GM21529 (cell line): ENCODE results near the gene OVOL1.
"Not testable (repeated sequence)": the region's sequence is repeated elsewhere in the genome, so short reads cannot be mapped to it uniquely, and the experiment has no call there.

Experiments used
- ATAC-seq: cut with Tn5 transposase; IDR thresholded peaks from one replicate; pipeline ENCODE4 v1.9.1; 2021; ENCODE audit not compliant: unreplicated experiment

Gene OVOL1

DNA sequence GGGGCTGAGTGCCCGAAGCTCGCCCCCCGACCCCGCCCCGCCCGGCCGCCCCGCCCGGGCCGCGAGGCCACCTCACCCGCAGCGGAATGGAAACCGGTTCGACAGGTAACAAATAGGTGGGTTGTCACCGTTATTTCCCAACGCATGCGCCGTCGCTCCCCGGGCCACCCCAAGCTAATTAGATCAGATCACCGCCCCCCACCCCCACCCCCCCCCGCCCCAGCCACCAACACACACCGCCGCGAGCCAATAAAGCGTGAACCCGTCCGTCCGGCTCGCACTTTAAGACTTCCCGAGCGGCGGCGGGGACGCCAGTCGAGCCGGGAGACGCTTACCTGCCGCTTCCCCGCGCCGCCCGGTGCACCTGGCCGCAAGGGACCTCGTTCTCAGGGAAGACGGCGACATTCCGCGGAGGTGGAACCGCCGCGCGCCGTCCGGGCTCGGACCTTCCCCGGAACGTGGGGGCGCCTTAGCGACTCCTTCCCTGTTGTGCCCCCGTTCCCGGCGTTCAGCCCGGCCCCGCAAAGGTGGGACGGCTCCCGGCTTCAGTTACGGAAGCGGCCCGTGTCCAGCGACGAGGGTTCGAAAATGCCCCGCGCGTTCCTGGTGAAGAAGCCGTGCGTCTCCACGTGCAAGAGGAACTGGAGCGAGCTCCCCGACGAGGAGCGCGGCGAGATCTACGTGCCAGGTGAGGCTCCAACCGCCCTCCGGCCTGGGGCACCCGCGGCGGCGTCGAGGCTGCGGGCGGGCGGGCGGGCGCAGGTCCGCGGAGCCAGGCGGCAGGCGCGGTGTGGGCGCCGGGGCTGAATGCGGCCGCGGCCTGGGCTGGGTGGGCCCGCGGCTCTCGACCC, at the start of gene OVOL1:
TSS of gene OVOL1 (plus strand) at position 278 of the 851 bp plus-strand sequence. CDS start at position 589, 311 bp downstream.
- ATAC-seq = no peak

DNA sequence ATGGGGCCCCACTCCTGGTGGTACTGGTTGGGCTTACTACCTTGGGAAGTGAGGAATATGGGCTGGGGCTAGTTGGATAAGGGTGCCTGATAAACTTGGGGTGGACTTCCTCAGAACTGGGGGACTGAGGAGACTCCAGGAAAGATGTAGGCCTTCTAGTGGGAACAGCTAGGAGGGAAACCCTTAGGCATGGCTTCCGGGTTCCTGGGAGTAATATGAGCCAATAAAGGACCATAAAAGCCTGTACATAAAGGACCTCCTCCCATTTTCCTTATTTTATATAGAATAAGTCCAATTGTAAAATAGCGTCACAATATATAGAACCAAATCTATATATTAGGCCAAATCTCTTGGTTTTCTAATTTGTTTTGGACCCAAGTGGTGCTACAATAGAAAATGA, 47.8 kb upstream of the OVOL1 start:
- no peak for ATAC-seq

DNA sequence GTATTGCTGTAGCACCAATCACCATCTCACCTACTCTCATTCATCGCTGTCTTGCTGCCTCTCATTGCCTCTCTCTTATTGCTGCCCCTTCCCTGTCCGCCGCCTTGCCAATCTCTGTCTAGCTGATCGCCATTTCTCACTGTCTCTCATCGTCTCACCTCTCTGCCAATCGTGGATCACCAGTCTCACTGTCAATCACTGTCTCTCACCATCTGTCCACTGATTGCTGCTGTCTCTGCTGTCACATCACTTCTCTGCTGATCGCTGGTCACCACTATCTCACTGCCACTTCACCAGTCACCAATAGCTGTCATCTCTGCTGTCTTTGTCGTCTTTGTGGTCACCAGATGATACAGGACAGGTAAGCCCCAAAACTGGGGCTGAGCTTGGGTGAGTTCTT, 45.7 kb upstream of the OVOL1 start:
- no peak for ATAC-seq

DNA sequence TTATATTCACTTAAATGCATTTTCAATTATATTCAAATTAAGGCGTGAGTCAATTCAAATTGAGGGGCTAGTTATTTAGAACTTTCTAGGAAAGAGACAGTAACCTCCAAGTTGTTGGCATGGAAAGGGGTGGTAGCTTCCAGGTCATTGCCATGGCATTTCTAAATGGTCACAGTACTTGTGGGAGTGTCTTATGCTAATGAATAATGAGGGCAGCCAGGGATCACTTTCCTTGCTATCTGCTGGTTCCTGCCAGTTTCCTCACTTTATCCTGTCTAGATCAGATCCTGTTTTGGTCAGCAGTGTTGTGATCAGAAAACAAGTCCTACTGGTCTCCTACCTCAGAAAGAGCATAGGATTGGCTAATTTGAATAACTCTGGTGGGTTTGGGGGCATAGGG, 44.5 kb upstream of the OVOL1 start:
- ATAC-seq = no peak

DNA sequence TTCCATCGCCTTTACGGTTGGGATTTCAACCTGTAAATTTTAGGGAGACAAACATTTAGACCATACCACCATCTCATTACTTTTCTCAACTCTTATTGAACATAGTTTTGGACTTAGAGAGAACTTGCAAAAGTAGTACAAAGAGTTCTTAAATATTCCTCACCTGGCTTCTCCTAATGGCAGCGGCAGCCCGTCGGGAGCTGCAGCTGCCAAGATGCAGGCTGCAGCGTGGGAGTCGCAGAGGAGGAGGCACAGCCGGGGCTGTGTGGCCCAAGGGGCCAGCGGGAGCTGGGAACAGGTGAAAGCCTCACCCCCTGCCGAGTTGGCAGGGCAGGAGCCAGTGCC, 43.2 kb upstream of the OVOL1 start:
- ATAC-seq = no peak

DNA sequence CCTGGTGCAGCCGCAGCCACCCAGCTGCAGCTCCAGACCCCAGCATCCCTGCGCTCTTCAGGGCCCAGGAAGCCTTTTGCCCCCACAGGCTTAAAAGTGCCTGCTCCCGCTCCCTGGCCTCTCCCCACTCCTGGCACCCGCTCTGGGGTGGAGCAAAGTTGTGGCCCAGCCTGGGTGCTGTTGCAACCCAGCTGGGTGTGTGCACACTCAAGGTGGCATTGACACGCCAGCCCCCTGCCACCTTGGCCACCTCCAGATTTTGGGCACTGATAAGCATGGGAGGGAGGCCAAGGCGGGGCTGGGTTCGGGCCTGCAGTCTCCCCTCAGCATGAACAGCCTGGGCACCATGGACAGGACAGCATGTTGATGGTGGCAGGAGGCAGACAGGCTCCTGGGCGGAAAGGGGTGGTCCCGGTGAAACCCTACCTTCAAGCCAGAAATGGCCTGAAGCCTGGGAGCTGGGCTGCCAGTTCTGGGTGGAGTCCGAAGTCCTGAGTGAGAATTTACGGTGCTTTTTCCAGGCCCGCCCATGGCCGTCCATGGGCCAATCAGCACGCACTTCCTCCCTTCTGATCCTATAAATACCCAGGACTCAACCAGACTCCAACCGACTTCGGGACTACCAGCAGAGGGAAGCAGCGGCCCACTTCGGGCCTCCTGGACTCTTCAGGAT, 42.7 kb upstream of the OVOL1 start:
- ATAC-seq = no peak

DNA sequence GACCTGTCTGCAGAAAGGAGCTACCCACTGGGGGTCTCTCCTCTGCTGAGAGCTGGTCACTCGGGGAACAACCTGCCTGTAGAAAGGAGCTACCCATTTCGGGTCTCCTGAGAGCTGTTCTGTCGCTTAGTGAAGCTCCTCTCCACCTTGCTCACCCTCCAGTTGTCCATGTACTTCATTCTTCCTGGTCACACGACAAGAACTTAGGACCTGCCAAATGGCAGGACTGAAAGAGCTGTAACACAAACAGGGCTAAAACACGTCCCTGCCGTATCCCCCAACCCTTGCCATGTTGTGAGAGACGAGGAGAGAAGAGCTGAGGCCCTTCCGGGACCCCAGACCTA, 42.2 kb upstream of the OVOL1 start:
- ATAC-seq = no peak

DNA sequence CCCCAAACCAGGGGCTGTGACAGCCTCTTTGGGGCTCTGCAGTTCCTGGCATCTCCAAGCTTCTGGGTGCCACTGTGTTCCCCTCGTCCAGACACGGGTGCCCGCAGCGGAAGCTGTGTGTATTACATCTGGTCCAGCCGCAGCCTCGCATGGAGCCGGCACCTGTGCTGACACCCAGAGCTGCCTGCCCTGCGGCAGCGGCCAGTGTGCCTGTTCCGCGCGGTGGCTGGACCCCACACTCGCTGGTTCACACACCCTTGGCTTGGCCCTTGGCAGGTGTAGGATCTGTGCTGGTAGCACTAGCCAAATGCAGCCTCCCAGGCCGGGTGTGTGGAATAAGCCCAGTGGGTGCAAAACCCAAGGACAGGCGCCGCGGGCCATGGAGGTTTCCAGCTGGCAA, 41.8 kb upstream of the OVOL1 start:
- ATAC-seq = no peak

DNA sequence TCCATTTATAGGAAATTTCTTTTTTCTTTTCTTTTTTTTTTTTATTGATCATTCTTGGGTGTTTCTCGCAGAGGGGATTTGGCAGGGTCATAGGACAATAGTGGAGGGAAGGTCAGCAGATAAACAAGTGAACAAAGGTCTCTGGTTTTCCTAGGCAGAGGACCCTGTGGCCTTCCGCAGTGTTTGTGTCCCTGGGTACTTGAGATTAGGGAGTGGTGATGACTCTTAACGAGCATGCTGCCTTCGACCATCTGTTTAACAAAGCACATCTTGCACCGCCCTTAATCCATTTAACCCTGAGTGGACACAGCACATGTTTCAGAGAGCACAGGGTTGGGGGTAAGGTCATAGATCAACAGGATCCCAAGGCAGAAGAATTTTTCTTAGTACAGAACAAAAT, 24.7 kb upstream of the OVOL1 start:
- not testable (repeated sequence) for ATAC-seq

DNA sequence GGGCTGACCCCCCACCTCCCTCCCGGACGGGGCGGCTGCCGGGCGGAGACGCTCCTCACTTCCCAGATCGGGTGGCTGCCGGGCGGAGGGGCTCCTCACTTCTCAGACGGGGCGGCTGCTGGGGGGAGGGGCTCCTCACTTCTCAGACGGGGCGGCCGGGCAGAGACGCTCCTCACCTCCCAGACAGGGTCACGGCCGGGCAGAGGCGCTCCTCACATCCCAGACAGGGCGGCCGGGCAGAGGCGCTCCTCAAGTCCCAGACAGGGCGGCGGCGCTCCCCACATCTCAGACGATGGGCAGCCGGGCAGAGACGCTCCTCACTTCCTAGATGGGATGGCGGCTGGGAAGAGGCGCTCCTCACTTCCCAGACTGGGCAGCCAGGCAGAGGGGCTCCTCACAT, 24.0 kb upstream of the OVOL1 start:
- ATAC-seq = not testable (repeated sequence)

DNA sequence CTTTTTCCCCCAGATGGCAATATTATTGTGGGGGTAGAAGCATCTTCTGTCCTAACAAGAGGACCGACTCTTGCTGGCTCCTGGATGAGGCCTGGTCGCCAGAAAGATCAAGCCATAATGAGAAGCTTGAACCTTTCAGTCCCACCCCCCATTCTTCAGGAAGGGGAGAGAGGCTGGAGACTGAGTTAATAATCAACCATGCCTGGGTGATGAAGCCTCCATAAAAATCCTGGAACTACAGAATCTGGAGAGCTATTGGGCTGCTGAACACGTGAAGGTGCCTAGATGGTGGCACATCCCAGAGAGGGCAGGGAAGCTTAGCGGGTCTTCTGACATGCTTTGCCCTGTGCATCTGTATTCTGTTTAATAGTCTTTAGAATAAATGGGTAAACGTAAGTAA, 22.4 kb upstream of the OVOL1 start:
- ATAC-seq = no peak

DNA sequence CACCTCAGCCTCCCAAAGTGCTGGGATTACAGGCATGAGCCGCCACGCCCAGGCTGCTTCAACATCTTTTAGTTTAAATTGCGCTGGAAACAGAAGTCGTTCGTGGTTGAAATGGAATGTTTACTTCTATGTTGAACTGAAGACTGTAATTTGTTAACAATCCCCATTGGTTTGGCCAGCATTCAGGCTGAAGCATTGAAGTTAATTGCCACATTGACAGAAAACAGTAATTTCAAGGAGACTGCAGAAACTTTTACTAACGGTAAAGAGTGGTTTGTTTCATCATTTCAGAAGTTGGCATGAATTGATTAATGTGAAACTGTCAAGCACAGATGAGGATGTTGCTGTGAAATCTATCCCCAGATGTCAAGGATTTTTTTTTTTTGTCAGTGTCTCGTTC, 20.3 kb upstream of the OVOL1 start:
- no peak for ATAC-seq

DNA sequence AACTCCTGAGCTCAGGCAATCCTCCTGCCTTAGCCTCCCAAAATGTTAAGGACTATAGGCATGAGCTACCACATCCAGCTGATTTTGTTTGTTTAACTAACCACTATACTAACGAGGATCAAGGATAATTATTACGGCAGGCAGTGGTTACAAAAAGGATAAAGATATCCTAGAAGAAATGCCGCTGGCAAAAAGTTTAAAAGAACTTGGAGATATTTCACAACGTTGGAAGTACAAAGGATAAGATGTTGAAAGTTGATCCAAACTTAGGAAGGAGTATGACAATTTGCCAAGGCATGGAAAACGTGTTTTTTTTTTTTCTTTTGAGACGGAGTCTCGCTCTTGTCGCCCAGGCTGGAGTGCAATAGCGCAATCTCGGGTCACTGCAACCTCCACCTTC, 19.5 kb upstream of the OVOL1 start:
- no peak for ATAC-seq

DNA sequence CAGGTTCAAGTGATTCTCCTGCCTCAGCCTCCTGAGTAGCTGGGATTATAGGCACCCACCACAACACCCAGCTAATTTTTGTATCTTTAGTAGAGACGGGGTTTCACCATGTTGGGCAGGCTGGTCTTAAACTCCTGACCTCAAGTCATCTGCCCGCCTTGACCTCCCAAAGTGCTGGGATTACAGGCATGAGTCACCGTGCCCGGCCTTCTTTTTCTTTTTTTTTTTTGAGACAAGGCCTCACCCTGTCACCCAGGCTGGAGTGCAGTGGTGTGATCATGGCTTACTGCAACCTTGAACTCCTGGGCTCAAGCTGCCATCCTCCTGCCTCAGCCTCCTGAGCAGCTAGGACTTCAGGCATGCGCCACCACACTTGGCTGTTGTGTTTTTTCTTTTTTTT, 19.1 kb upstream of the OVOL1 start:
- not testable (repeated sequence) for ATAC-seq

DNA sequence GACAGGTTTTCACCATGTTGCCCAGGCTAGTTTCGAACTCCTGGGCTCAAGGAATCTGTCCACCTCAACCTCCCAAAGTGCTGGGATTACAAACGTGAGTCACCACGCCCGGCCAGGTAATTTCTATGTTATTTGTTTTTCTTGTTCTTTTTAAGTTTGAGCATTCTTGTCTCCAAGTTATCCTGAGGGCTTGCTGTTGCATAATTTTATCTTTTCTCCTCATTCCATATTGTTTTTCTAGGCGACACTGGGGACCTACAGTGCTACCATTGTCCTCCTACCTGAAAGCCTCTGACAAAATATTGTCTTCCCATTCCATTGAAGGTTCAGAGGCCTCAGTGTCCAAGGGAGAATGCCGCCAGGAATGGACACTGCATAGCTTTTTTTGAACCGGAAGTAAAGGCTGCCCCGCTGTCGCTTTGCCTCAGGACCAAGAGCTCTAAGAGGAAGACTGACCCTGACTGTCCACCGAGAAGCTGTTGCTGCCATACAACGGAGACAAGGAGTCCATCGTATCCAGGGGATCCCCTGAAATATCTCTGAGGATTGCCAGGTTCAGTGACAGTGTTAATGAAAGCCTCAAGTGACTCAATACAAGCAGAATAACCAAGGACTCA, 15.8 kb upstream of the OVOL1 start:
- no peak for ATAC-seq

DNA sequence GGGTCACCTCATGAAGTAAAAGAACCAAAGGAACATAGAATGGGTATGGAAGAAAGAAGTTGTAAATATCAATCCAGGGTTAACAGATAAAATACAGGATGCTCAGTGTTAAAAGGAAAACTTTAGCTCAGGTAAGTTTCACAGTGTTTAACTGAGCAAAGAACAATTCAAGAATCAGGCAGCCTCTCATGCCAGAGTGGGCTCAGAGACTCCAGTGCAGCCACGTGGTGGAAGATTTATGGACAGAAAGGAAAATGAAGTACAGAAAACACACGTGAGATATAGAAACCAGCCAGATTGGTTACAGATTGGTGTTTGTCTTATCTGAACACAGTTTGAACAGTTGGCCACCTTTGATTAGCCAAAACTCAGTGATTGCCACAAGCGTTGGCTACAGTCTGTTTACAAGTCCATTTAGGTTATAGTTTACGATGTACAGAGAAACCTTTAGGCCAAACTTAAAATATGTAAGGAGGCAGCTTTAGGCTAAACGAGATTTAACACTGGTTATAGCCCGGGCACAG, 15.2 kb upstream of the OVOL1 start:
- no peak for ATAC-seq

DNA sequence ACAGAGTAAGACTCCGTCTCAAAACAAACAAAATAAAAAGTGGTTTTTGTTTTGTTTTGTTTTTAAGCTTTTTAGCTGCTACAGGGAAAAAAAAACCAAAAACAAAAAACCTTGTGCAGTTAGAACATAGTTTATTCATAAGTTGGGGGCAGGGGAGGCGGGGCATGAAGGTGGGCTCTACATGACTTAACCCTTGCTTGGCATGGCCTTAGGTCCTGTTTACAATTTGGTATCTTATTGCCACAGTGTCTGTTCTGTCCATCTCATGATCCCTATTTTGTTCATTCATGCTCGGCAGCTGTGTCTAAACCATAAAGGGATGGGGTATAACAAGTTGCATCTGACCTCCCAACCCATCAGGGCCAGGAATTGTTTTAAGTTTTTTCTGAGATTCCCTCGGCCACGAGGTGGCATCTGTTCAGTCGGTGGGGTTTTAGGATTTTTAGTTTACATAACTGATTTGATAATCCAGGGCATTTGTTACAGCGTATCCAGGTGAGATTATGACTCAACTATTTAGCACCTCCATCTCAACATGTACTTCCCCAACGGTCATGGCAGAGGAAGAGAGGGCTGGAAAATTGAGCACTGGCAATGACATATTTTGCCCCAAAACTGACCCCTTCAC, 13.0 kb upstream of the OVOL1 start:
- ATAC-seq = no peak

DNA sequence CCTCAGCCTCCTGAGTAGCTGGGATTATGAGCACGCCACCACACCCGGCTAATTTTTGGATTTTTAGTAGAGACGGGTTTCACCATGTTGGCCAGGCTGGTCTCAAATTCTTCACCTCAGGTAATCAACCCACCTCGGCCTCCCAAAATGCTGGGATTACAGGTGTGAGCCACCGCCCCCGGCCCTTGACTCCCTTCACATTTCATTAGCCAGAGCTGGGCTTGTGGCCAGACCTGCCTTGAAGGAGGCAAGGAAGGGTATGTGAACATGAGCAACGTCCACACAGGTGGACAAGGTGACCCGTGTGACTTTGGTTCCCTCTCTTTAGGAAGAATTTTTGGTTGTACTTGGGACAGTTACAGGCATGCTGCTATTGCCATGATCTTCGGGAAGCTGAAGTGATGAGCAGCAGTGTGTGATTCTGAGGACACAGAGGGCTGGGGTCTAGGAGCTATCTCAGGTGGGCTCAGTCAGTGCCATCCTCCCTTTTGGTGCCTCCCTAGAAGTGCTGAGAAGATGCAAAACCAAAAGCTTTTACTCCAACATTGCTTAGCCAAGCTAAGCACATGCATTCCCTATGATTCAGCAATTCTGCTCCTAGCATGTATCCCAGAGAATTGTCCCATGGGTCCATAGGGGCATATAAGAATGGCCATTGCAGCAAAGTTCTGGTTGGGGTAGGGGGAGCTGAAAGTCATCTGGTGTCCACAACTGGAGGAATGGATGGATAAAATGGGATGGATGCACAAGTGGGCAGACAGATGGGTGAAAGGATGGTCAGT, 12.1 kb upstream of the OVOL1 start:
- no peak for ATAC-seq

DNA sequence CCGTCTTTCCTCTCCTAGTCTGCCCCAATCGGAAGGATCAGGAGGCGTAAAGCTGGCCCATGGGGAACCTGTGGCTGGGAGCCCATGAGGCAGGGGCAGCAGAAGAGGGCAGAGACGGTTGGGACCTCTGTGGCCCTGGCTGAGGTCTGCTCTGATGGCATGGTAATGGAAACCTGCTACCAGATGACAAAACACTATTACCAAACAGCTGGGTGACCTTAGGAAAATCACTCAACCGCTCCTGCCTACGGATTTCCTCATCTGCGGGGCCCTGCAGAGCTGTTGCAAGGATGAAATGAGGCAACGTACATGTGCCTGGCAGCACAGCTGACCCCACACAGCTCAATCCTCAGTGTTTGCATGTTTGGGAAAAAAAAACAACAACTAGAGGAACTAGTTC, 10.7 kb upstream of the OVOL1 start:
- ATAC-seq = no peak

DNA sequence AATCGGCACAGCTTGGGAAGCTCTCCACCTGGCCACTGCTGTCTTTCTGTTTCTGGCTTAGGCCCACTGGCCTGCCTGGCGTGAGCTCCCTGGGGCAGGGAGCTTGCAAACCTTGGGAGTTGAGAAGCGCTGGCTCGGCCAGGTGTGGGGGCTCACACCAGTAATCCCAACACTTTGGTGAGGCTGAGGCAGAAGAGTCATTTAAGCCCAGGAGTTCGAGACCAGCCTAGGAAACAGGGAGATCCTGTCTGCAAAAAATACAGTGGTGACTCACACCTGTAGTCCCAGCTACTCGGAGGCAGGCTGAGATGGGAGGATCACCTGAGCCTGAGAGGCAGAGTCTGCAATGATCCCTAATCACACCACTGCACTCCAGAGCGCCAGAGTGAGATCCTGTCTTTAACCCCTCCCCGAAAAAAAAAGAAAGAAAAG, 10.1 kb upstream of the OVOL1 start:
- ATAC-seq = no peak

DNA sequence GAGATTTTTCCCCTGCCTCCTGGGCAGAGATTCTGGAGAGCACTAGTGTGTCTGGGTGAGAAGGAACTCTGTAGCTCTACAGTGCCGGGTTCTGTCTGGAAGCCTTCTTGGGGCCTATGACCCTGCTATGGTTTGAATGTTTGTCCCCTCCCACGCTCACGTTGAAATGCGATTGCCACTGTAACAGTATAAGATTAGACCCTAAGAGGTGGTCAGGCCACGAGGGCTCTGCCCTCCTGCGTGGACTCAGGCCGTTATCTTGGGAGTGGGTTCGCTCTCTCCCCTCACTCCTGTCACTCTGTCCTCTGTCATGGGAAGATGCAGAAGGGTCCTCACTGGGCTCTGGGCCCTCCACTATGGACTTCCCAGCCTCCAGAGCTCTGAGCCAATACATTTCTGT, 9.6 kb upstream of the OVOL1 start:
- no peak for ATAC-seq
